GM12892 (cell line): ENCODE measurements around the gene NEGR1.

ENCODE experiments used
- DNase-seq: peaks from one replicate; pipeline ENCODE4 v3.0.0; 2011; ENCODE audit not compliant: insufficient read length
- FAIRE-seq: peaks from 2 replicates; lab custom pipeline; 2011; peaks lifted over from hg19 to GRCh38; lab: Jason Lieb, UNC
- POLR2A ChIP-seq: IDR thresholded peaks from 2 replicates; pipeline ENCODE4 v1.6.1; 2011; ENCODE audit warnings: low read depth, low read length, control low read depth
- POLR2AphosphoS5 ChIP-seq: IDR thresholded peaks from 2 replicates; pipeline ENCODE4 v1.6.1; 2011; ENCODE audit warnings: low read depth, low read length, control low read depth
- TAF1 ChIP-seq: IDR thresholded peaks from 2 replicates; pipeline ENCODE4 v1.6.1; 2011; ENCODE audit warnings: low read depth, mild to moderate bottlenecking, control low read depth, low read length, borderline replicate concordance

Gene NEGR1

GRCh38 chr1:72009173-72010093 is 272.9 kb downstream of the NEGR1 start:
- TF ChIP-seq TAF1 (no peak), POLR2AphosphoS5 (no peak), POLR2A (no peak)
- FAIRE-seq: no peak
- DNase-seq: no peak

- DNase-seq: no peak
- no peak for FAIRE-seq
- TF ChIP-seq POLR2A: no peak
- no peak for TF ChIP-seq TAF1
- no peak for TF ChIP-seq POLR2AphosphoS5
These were observed 275.0 kb downstream of the NEGR1 start for GRCh38 chr1:72007312-72007711.

GRCh38 chr1:72006092-72006491 is 276.2 kb downstream of the NEGR1 start:
- TF ChIP-seq POLR2A: no peak
- no peak for TF ChIP-seq POLR2AphosphoS5
- TF ChIP-seq TAF1: no peak
- DNase-seq: no peak
- FAIRE-seq: no peak

- TF ChIP-seq TAF1: no peak
- no peak for TF ChIP-seq POLR2AphosphoS5
- TF ChIP-seq POLR2A: no peak
- FAIRE-seq (no peak), DNase-seq (no peak)
These were observed 279.2 kb downstream of the NEGR1 start for GRCh38 chr1:72003092-72003491.

GRCh38 chr1:72000809-72001208 is 281.5 kb downstream of the NEGR1 start:
- FAIRE-seq: no peak
- TF ChIP-seq POLR2A (no peak), TAF1 (no peak), POLR2AphosphoS5 (no peak)
- DNase-seq: no peak

- FAIRE-seq: no peak
- DNase-seq: no peak
- TF ChIP-seq POLR2A: no peak
- no peak for TF ChIP-seq TAF1
- no peak for TF ChIP-seq POLR2AphosphoS5
These were observed 287.7 kb downstream of the NEGR1 start for GRCh38 chr1:71994646-71995045.

- DNase-seq (no peak), FAIRE-seq (no peak)
- TF ChIP-seq POLR2AphosphoS5 (no peak), POLR2A (no peak), TAF1 (no peak)
These were observed 295.2 kb downstream of the NEGR1 start for GRCh38 chr1:71987181-71987580.

- FAIRE-seq: no peak
- TF ChIP-seq POLR2AphosphoS5 (no peak), POLR2A (no peak), TAF1 (no peak)
- no peak for DNase-seq
These were observed 296.2 kb downstream of the NEGR1 start for GRCh38 chr1:71986160-71986559.

GRCh38 chr1:71980556-71980955 is 301.8 kb downstream of the NEGR1 start:
- no peak for TF ChIP-seq TAF1
- DNase-seq: no peak
- FAIRE-seq: no peak

GRCh38 chr1:71979882-71980281 is 302.5 kb downstream of the NEGR1 start:
- TF ChIP-seq POLR2A (no peak), TAF1 (no peak), POLR2AphosphoS5 (no peak)
- DNase-seq (no peak), FAIRE-seq (no peak)

GRCh38 chr1:71967670-71968069 is 314.7 kb downstream of the NEGR1 start:
- TF ChIP-seq POLR2A (no peak), POLR2AphosphoS5 (no peak), TAF1 (no peak)
- DNase-seq: no peak
- no peak for FAIRE-seq

GRCh38 chr1:71964188-71964587 is 318.2 kb downstream of the NEGR1 start:
- TF ChIP-seq POLR2AphosphoS5: no peak
- no peak for DNase-seq
- no peak for FAIRE-seq
